Heart left ventricle (tissue), 16 donors: Measurements from ENCODE around the gene LIPF. TPM values are rescaled to one million over a fixed set of nuclear protein-coding genes. Genes with fewer than 3 reads are reported as not detected.
"Not testable (repeated sequence)": the region's sequence is repeated elsewhere in the genome, so short reads cannot be mapped to it uniquely, and the experiment has no call there.

ENCODE experiments used
- ATAC-seq, 4 donors: fragments of 200-7000 bp; cut with Tn5 transposase; one replicate each; pipeline ENCODE4 v1.9.1; 2020 to 2022; ENCODE audit warnings: moderate library complexity in 4 of 4, mild to moderate bottlenecking in 3 of 4, moderate number of reproducible peaks in 1 of 4
- DNase-seq, 5 donors: peaks; one replicate each; pipeline ENCODE4 v3.0.0-alpha.2; 2020
- H3K27ac ChIP-seq, 12 donors: fragments of 200-600 bp; sonication (generic) in 4 of 12; one replicate each; pipeline versions ENCODE4 v1.5.0 to v1.8.0; 2016 to 2022; ENCODE audit warnings: mild to moderate bottlenecking in 2 of 12
- H3K27me3 ChIP-seq, 9 donors: fragments of 200-600 bp; sonication (generic) in 2 of 9; one replicate each; pipeline versions ENCODE4 v1.5.1 to v1.8.0; 2016 to 2022; ENCODE audit warnings: mild to moderate bottlenecking in 3 of 9
- H3K36me3 ChIP-seq, 9 donors: fragments of 200-600 bp; sonication (generic) in 2 of 9; one replicate each; pipeline versions ENCODE4 v1.5.0 to v1.8.0; 2018 to 2022; ENCODE audit warnings: mild to moderate bottlenecking in 2 of 9
- H3K4me1 ChIP-seq, 12 donors: fragments of 200-600 bp; sonication (generic) in 4 of 12; one replicate each; pipeline versions ENCODE4 v1.5.0 to v1.8.0; 2016 to 2022; ENCODE audit warnings: mild to moderate bottlenecking in 3 of 12
- H3K4me3 ChIP-seq, 12 donors: fragments of 200-600 bp; sonication (generic) in 4 of 12; one replicate each; pipeline versions ENCODE4 v1.5.0 to v1.8.0; 2017 to 2022; ENCODE audit warnings: mild to moderate bottlenecking in 9 of 12, moderate library complexity in 4 of 12
- H3K9me3 ChIP-seq, 12 donors: fragments of 200-600 bp; sonication (generic) in 4 of 12; one replicate each; pipeline versions ENCODE4 v1.5.0 to v1.8.0; 2016 to 2022; ENCODE audit warnings: mild to moderate bottlenecking in 1 of 12
- POLR2A ChIP-seq, 2 donors: fragments of 450-650 bp; IDR thresholded peaks; one replicate each; pipeline ENCODE4 v1.6.1; 2017; ENCODE audit warnings: antibody characterized with exemption in 2 of 2, mild to moderate bottlenecking in 2 of 2, moderate library complexity in 2 of 2
- WGBS, 4 donors: extraction: QIAGEN DNeasy Blood & Tissue Kit in 2 of 4; methylation state at CpG; one replicate each; pipeline versions ENCODE4 v1.1.5 to v1.1.7; 2013 to 2018; 5-methylcytosine and 5-hydroxymethylcytosine counted together
- intact Hi-C, 10 donors: fragments of 100-400 bp; cut with DNase I; formaldehyde crosslinking; loops; one replicate each; pipeline versions ENCODE4 v1.11.1 to v1.14.2; 2022
- polyA plus RNA-seq, 2 donors: library from polyadenylated mRNA; stranded (reverse); fragments of 200-250 nt; gene quantifications; one replicate each; pipeline ENCODE4 v1.2.3, GENCODE V29; 2013
- total RNA-seq, 9 donors: library from RNA; depleted of rRNA in 2 of 9; stranded (reverse); fragments of >200 nt in 2 of 9; fragmentation: NEBNext Ultra II Directional in 3 of 9; extraction: Animal tissue kit (Norgen Biotek cat#: 25700) in 3 of 9; gene quantifications; one replicate each; pipeline versions ENCODE4 v1.1.0 to v1.2.4, GENCODE V29; 2016 to 2023
- TF ChIP-seq, protein P1 (sequence below), 12 donors: fragments of 200-600 bp; sonication (generic) in 4 of 12; IDR thresholded peaks; one replicate each; pipeline versions ENCODE4 v1.5.0 to v1.8.0; 2018 to 2022; ENCODE audit warnings: antibody characterized with exemption in 12 of 12, mild to moderate bottlenecking in 5 of 12
- donor health status: ischemic (EF 13 %, LVEDD 7.1; RV severe dilation, severe dysfunction).
- donor health status: healthy with polysubstance abuse.
- donor health status: DM: no; HTN: yes; CAD: no.
- donor health status: DM: no; HTN: no; CAD: no.
- donor health status: ischemic (EF 25% LVEDD 6.9; RV normal size, moderate dysfunction).
- donor health status: ischemic (EF 25% LVEDD 5.7; RV mildly dilated, moderate dysfunction).
- donor health status: healthy.
- donor health status: DM: yes; HTN: yes; CAD: no.
- donor health status: ischemic (EF 35%, LVEDD 5.7; RV mildly dilated, moderate dysfunction).
- donor health status: nonischemic (EF 11% LVEDD 7.7; RV severe dilation, severe dysfunction).
- donor health status: DM: yes; HTN: yes; CAD: no.
- donor health status: PGD.
- donor health status: ischemic (EF 29% LVEDD 5.4; RV normal size, mild dysfunction).
- donor health status: nonischemic (EF 23%, LVEDD 6.1; RV moderate dilation, normal function).

Gene LIPF
- total and polyA plus RNA-seq, 11 donors = 1.0 TPM; not detected in 10

DNA sequence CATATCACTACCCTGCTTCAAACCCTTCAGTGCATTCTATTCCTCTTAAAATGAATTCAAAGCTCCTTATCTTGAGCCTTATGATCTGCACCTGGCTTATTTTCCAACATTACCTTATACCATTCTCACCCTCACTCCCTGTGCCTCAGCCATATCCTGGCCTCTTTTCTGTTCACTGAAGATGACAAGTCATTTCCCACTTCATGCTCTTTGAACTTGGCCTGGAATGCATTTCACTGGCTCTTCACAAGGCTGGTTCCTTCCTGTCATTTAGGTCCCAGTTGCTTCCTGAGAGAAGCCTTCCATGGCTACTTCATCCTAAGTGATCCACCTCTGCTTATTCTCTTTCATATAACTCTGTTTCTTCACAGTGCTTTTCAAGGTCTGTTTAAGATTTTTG, 3.2 kb upstream of the LIPF start:
- Histone ChIP-seq H3K4me1 (peaks cover 0 to 5% (median 0%) of the 10 kb centered on the region in 12 donors), H3K27me3 (no peaks in the 10 kb centered on the region), H3K9me3 (peaks cover 0 to 4% (median 0%) of the 10 kb centered on the region in 12 donors), H3K36me3 (no peaks in the 10 kb centered on the region), H3K27ac (no peak overlapping the region), H3K4me3 (no peak overlapping the region)
- TF ChIP-seq, protein P1, sequence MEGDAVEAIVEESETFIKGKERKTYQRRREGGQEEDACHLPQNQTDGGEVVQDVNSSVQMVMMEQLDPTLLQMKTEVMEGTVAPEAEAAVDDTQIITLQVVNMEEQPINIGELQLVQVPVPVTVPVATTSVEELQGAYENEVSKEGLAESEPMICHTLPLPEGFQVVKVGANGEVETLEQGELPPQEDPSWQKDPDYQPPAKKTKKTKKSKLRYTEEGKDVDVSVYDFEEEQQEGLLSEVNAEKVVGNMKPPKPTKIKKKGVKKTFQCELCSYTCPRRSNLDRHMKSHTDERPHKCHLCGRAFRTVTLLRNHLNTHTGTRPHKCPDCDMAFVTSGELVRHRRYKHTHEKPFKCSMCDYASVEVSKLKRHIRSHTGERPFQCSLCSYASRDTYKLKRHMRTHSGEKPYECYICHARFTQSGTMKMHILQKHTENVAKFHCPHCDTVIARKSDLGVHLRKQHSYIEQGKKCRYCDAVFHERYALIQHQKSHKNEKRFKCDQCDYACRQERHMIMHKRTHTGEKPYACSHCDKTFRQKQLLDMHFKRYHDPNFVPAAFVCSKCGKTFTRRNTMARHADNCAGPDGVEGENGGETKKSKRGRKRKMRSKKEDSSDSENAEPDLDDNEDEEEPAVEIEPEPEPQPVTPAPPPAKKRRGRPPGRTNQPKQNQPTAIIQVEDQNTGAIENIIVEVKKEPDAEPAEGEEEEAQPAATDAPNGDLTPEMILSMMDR (IDR thresholded peaks at IDR 0.05) = no peak
- intact Hi-C loops = no loop called here
- DNase-seq = no peak
- no peak for ATAC-seq

DNA sequence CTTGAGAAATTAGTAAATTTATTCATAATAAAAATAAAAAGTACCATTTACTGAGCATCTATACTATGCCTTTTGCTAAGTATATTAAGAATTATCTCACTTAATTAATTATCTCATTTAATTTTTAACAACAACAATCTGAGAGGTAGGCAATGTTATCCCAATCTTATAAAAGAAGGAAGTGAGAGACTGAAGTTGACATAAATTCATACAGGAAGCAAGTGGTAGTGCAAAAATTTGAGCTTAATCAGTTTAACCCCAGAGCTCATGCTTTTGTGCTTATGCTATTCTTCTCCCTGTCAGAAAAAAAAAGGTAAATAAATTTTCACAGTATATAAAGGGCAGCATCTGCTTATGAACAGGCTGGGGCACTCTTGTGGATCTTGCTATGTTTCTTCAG, 2.7 kb upstream of the LIPF start:
- intact Hi-C loops = no loop called here
- DNase-seq (no peak), ATAC-seq (no peak)
- peaks cover 0 to 4% (median 0%) of the 10 kb centered on the region in 12 donors for H3K9me3 ChIP-seq
- no peak overlapping the region for H3K27ac ChIP-seq
- TF ChIP-seq, protein P1 (IDR thresholded peaks at IDR 0.05) = no peak
- no peak for TF ChIP-seq POLR2A (IDR thresholded peaks at IDR 0.05)
- H3K4me1 ChIP-seq = peaks cover 0 to 5% (median 0%) of the 10 kb centered on the region in 12 donors
- H3K4me3 ChIP-seq = no peak overlapping the region
- H3K27me3 ChIP-seq = no peaks in the 10 kb centered on the region
- H3K36me3 ChIP-seq = no peaks in the 10 kb centered on the region

DNA sequence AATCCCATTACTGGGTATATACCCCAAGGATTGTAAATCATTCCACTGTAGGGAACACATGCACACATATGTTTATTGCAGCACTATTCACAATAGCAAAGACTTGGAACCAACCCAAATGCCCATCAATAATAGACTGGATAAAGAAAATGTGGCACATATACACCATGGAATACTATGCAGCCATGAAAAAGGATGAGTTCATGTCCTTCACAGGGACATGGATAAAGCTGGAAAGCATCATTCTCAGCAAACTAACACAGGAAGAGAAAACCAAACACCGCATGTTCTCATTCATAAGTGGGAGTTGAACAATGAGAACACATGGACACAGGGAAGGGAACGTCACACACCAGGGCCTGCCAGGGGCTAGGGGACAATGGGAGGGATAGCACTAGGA, 1.1 kb upstream of the LIPF start:
- H3K36me3 ChIP-seq, DNase-seq, H3K4me3 ChIP-seq, intact Hi-C loops, H3K27me3 ChIP-seq, ATAC-seq, H3K4me1 ChIP-seq, H3K27ac ChIP-seq, H3K9me3 ChIP-seq: not testable (repeated sequence)
- 94 to 97% (median 95%) methylated on average over 2 of the region's 2 CpGs for WGBS, 4 donors

DNA sequence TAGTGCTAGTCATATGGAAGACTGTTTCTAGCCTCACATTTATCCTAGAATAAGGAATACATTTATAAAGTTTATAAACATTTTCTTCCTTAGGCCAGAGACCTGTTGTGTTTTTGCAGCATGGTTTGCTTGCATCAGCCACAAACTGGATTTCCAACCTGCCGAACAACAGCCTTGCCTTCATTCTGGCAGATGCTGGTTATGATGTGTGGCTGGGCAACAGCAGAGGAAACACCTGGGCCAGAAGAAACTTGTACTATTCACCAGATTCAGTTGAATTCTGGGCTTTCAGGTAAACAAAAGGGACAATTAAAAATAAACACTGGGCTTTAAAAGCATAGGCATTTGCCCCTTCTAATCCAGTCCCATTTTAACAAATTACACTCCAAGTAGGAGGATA, 4.2 kb downstream of the LIPF start:
- WGBS, 4 donors = 56 to 85% (median 83%) methylated on average over 1 of the region's 1 CpG
- no peak for ATAC-seq
- no peak for DNase-seq
- no peaks in the 10 kb centered on the region for H3K27me3 ChIP-seq
- H3K4me3 ChIP-seq = no peak overlapping the region
- no peaks in the 10 kb centered on the region for H3K4me1 ChIP-seq
- H3K27ac ChIP-seq = no peak overlapping the region
- H3K9me3 ChIP-seq = no peaks in the 10 kb centered on the region
- intact Hi-C loops = no loop called here
- H3K36me3 ChIP-seq = no peaks in the 10 kb centered on the region
- no peak for TF ChIP-seq POLR2A (IDR thresholded peaks at IDR 0.05)
- TF ChIP-seq, protein P1 (IDR thresholded peaks at IDR 0.05) = no peak

DNA sequence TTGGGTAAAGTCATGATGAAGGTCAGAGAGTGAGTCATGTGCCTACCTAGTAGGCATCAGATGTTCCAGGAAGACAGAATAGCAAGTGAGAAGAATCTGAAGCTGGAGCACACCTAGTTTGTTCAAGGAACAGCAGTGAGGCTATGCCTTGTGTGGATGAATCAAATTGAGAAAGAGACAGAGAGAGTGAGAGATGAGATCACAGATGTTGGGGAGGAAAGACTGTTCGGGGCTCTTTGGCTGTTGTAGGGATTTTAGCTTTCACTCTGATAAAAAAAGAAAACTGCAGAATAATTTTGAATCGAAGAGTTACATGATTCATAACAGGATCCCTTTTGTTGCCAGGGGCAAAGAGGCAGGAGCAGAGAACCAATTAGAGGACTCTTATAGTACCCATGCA, 6.3 kb downstream of the LIPF start:
- WGBS, 4 donors = 66 to 82% (median 77%) methylated on average over 2 of the region's 2 CpGs
- Histone ChIP-seq H3K4me1 (no peaks in the 10 kb centered on the region), H3K27ac (no peak overlapping the region), H3K4me3 (no peak overlapping the region), H3K9me3 (no peaks in the 10 kb centered on the region), H3K36me3 (no peaks in the 10 kb centered on the region), H3K27me3 (peaks cover 0 to 7% (median 0%) of the 10 kb centered on the region in 9 donors)
- no peak for DNase-seq
- TF ChIP-seq POLR2A (IDR thresholded peaks at IDR 0.05) = no peak
- TF ChIP-seq, protein P1 (IDR thresholded peaks at IDR 0.05) = no peak
- no peak for ATAC-seq
- intact Hi-C loops = no loop called here
